Activated B cell treated with CpG ODN at 0.5 μM for 24 hours (primary cell): ENCODE results near the gene MPST. TPM values are rescaled to one million over a fixed set of nuclear protein-coding genes. Genes with fewer than 3 reads are reported as not detected.

ENCODE experiments used
- ATAC-seq: fragments of 200-7000 bp; cut with Tn5 transposase; one replicate; pipeline ENCODE4 v1.10.0; 2021; ENCODE audit warnings: low read depth, mild to moderate bottlenecking, moderate library complexity
- CTCF ChIA-PET: fragments of 350-600 bp; sonication (Branson Sonifier 250); formaldehyde crosslinking; loops from one replicate; lab custom pipeline; 2021; ENCODE audit warnings: antibody characterized with exemption; lab: Charles Lee
- POLR2A ChIA-PET: fragments of 350-600 bp; sonication (Branson Sonifier 250); formaldehyde crosslinking; loops from one replicate; lab custom pipeline; 2021; ENCODE audit warnings: antibody characterized with exemption; lab: Charles Lee
- DNase-seq: peaks from one replicate; pipeline ENCODE4 v3.0.0; 2022
- H3K27ac Mint-ChIP-seq: one replicate; pipeline ENCODE4 v1.8.0; 2020; ENCODE audit warnings: mixed read lengths
- H3K27me3 Mint-ChIP-seq: one replicate; pipeline ENCODE4 v1.8.0; 2021; ENCODE audit warnings: mixed read lengths
- H3K36me3 Mint-ChIP-seq: one replicate; pipeline ENCODE4 v1.8.0; 2021; ENCODE audit warnings: low read depth, mixed read lengths
- H3K4me1 Mint-ChIP-seq: one replicate; pipeline ENCODE4 v1.8.0; 2021; ENCODE audit warnings: mixed read lengths
- H3K4me3 Mint-ChIP-seq: one replicate; pipeline ENCODE4 v1.8.0; 2020; ENCODE audit warnings: mild to moderate bottlenecking, mixed read lengths
- H3K9me3 Mint-ChIP-seq: one replicate; pipeline ENCODE4 v1.8.0; 2020; ENCODE audit warnings: mixed read lengths
- CTCF ChIP-seq: fragments of 200-600 bp; IDR thresholded peaks from one replicate; pipeline ENCODE4 v1.8.0; 2022; ENCODE audit warnings: antibody characterized with exemption, mild to moderate bottlenecking
- intact Hi-C: fragments of 100-400 bp; cut with micrococcal nuclease; formaldehyde crosslinking; loops from one replicate; pipeline ENCODE4 v1.15.1; 2024
- total RNA-seq: library from RNA; stranded (reverse); gene quantifications from 2 replicates; pipeline ENCODE4 v1.2.3, GENCODE V29; 2022

MPST gene
- total RNA-seq, 1 donor from 2014 or later = 15.6 TPM

DNA sequence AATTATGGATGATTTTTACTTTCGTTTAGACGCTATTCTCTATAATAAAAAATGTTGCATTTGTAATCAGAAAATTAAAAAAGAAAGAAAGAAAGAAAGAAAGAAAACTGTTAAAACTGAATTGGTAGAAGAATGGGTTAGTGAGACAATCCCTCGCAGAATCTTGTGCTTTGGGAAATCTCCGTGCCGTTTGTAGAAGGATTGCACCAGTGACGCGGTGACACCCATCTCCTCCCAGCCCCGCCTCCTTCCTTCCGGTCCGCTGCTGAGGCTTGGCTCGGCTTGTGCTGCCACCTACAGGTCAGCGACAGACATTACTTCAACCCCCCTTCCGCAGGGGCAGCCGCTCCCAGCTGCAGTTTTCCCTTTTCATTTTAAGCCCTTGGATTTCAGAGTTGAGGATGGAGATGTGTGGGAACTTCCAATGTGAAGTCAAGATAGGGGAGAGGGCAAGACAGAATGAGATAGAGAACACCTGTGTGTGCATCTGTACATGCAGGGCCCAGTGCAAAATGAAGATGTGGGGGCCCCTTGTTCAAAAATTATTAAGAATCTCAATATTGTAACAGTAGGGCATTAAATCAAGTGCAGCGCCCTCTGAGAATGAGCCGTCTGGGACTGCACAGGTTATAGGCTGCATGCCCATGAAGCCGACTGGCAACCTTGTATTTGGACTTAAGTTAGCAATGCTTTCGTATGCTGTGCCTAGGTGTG, 41.4 kb upstream of the MPST start:
- peaks cover 12% of the 10 kb centered on the region for H3K4me1 Mint-ChIP-seq
- ATAC-seq = peak; percentile 85
- peak; percentile 92 for TF ChIP-seq CTCF
- peaks cover 11% of the 10 kb centered on the region for H3K27me3 Mint-ChIP-seq
- ChIA-PET CTCF (interaction anchor here (0.9 to 7.0 kb wide), 20 partner anchors 9 to 467 kb away, joined by 3 to 120 read pairs (median 4); partner anchors contain the start of genes CSF2RB, IFT27 and NCF4), POLR2A (interaction anchor here (0.6 to 3.1 kb wide), 9 partner anchors 40 to 473 kb away, joined by 3 to 26 read pairs (median 4); partner anchors contain the start of genes IFT27 and NCF4)
- intact Hi-C loops = loop anchor here (1.0 to 10.0 kb wide), 9 partner anchors 37 to 432 kb away; partner anchors contain the start of gene IFT27
- peak overlapping the region; percentile 90 for H3K4me3 Mint-ChIP-seq
- peak overlapping the region; percentile 93 for H3K27ac Mint-ChIP-seq
- peak; percentile 80 for DNase-seq
- no peaks in the 10 kb centered on the region for H3K9me3 Mint-ChIP-seq
- H3K36me3 Mint-ChIP-seq = no peaks in the 10 kb centered on the region

- POLR2A ChIA-PET = interaction anchor here (0.7 to 3.1 kb wide), 2 partner anchors 126 to 197 kb away, joined by 8 to 12 read pairs; no protein-coding TSS in a partner anchor
- no peaks in the 10 kb centered on the region for H3K36me3 Mint-ChIP-seq
- peaks cover 12% of the 10 kb centered on the region for H3K4me1 Mint-ChIP-seq
- no peak for ATAC-seq
- intact Hi-C loops = loop anchor here (2.0 to 10.0 kb wide), 2 partner anchors 38 to 54 kb away; no protein-coding TSS in a partner anchor
- no peak overlapping the region for H3K4me3 Mint-ChIP-seq
- no peaks in the 10 kb centered on the region for H3K9me3 Mint-ChIP-seq
- no peak overlapping the region for H3K27ac Mint-ChIP-seq
- TF ChIP-seq CTCF = no peak
- CTCF ChIA-PET = interaction anchor here (1.3 to 7.0 kb wide), 4 partner anchors 120 to 222 kb away, joined by 3 to 120 read pairs (median 41); partner anchors contain the start of gene NCF4
- peaks cover 16% of the 10 kb centered on the region for H3K27me3 Mint-ChIP-seq
- DNase-seq = no peak
Observed at GRCh38 chr22:36979016-36979910, 40.3 kb upstream of the MPST start.

- Mint-ChIP-seq H3K4me1 (peaks cover 12% of the 10 kb centered on the region), H3K4me3 (no peak overlapping the region), H3K27me3 (peaks cover 28% of the 10 kb centered on the region), H3K27ac (no peak overlapping the region), H3K9me3 (peaks cover 10% of the 10 kb centered on the region), H3K36me3 (peaks cover 2% of the 10 kb centered on the region)
- no peak for ATAC-seq
- intact Hi-C loops = no loop called here
- POLR2A ChIA-PET = interaction anchor here (1.0 to 1.1 kb wide), 2 partner anchors 120 to 194 kb away, joined by 3 to 7 read pairs; no protein-coding TSS in a partner anchor
- TF ChIP-seq CTCF = no peak
- CTCF ChIA-PET = interaction anchor here (1.4 to 7.0 kb wide), 4 partner anchors 14 to 429 kb away, joined by 3 to 60 read pairs (median 6); no protein-coding TSS in a partner anchor
- no peak for DNase-seq
Observed at GRCh38 chr22:36981247-36981775, 38.2 kb upstream of the MPST start.

GRCh38 chr22:36982136-36982535, 37.4 kb upstream of the MPST start:
- CTCF ChIA-PET = interaction anchor here (1.4 to 2.1 kb wide), 3 partner anchors 15 to 430 kb away, joined by 3 to 7 read pairs (median 4); no protein-coding TSS in a partner anchor
- ATAC-seq = no peak

More at GRCh38 chr22:36982136-36982535, 37.4 kb upstream of the MPST start:
- peaks cover 10% of the 10 kb centered on the region for H3K4me1 Mint-ChIP-seq
- H3K9me3 Mint-ChIP-seq = peaks cover 14% of the 10 kb centered on the region
- no peak for DNase-seq
- intact Hi-C loops = no loop called here
- peaks cover 28% of the 10 kb centered on the region for H3K27me3 Mint-ChIP-seq
- TF ChIP-seq CTCF = no peak
- no peak overlapping the region for H3K27ac Mint-ChIP-seq
- POLR2A ChIA-PET = interaction anchor here (1.0 kb wide), 1 partner anchor 195 kb away, joined by 7 read pairs; no protein-coding TSS in a partner anchor
- H3K4me3 Mint-ChIP-seq = no peak overlapping the region
- H3K36me3 Mint-ChIP-seq = peaks cover 2% of the 10 kb centered on the region
